Measurements from ENCODE around the gene OVCH2. TPM values are rescaled to one million over a fixed set of nuclear protein-coding genes. Genes with fewer than 3 reads are reported as not detected.
A peak's percentile ranks its signal among the peaks of the same experiment; 100 is the strongest.

Gene OVCH2
- total and polyA plus RNA-seq, 10 of the 15 experiments (the other 5 are each of a cell fraction or from before 2014, with no cell fraction given), result not detected

DNA sequence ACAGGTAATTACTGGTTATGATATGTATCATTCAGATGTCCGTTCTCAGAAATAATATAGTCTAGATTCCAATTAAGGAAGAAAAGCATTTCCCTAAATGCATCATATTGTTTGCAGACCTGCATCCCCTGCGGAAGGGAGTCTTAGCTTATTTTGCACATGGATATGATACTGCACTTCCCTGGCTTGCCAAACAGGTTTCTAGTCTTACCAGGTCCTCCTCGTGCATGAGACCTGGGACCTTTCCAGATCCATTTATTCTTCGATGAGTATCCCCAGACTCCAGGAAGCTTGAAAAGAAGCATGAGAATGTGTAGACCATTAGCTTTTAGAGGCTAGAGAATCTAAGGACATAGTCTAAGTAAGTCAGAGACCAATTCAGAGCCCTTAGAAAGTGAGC, 63.5 kb downstream of the OVCH2 start:
- Histone ChIP-seq H3K27me3 (replicated peaks in 1 of 2; ENCODE audit: control insufficient read depth in 2 of 2, insufficient read depth in 2 of 2, low read length in 1 of 2) (no peaks in the 10 kb centered on the region), H3K27ac (ENCODE audit: control insufficient read depth, insufficient read depth) (no peak overlapping the region), H4K20me1 (ENCODE audit: control insufficient read depth, insufficient read depth) (no peaks in the 10 kb centered on the region), H2AFZ (ENCODE audit: control insufficient read depth, low read depth, low read length) (no peak overlapping the region), H3K4me3 (no peak overlapping the region), H3K4me2 (ENCODE audit: control insufficient read depth, insufficient read depth) (no peak overlapping the region), H3K9me3 (replicated peaks; ENCODE audit: control insufficient read depth, insufficient read depth, low read length) (no peaks in the 10 kb centered on the region), H3K4me1 (ENCODE audit: control insufficient read depth, insufficient read depth, low read length) (peaks cover 3% of the 10 kb centered on the region; the same call in 1 of the 2 replicates), H3K36me3 (ENCODE audit: control insufficient read depth in 2 of 2, insufficient read depth in 2 of 2, low read length in 1 of 2) (peaks cover 7 to 15% of the 10 kb centered on the region in 2 experiments), H3K79me2 (ENCODE audit: control insufficient read depth, insufficient read depth, low read length) (no peaks in the 10 kb centered on the region), H3K9ac (ENCODE audit: control insufficient read depth, insufficient read depth, low read length) (no peak overlapping the region)
- ATAC-seq, result no peak
- no peak for TF ChIP-seq CTCF (IDR thresholded peaks at IDR 0.05 in 2 of 3, conservative IDR thresholded peaks at IDR 0.05 in 1 of 3; ENCODE audit: control insufficient read depth in 2 of 3, extremely low read depth in 1 of 3, insufficient read depth in 1 of 3, low read depth in 3 of 3, low read length in 3 of 3)
- TF ChIP-seq SUPT20H (IDR thresholded peaks at IDR 0.05; ENCODE audit: borderline replicate concordance, control insufficient read depth, low read depth, low read length), result no peak
- no peak for TF ChIP-seq MXI1 (IDR thresholded peaks at IDR 0.05; ENCODE audit: low read depth, low read length)
- no peak for TF ChIP-seq RUNX3 (IDR thresholded peaks at IDR 0.05; ENCODE audit: low read length)
- ChIA-PET POLR2A (no interaction called here), RAD21 (ENCODE audit: unreplicated experiment) (interaction anchor here (0.8 to 1.3 kb wide), 3 partner anchors 10 to 201 kb away, joined by 3 to 5 read pairs (median 3); no protein-coding TSS in a partner anchor), CTCF (interaction anchor here (1.2 to 1.6 kb wide), 6 partner anchors 11 to 130 kb away, joined by 3 to 7 read pairs (median 4); no protein-coding TSS in a partner anchor), SMC1A (ENCODE audit: uncharacterized antibody, unreplicated experiment) (interaction anchor here (0.6 to 1.7 kb wide), 8 partner anchors 11 to 413 kb away, joined by 3 to 5 read pairs (median 4); no protein-coding TSS in a partner anchor)
- WGBS (ENCODE audit: insufficient coverage, insufficient replicate concordance, low lambda C conversion rate, missing lambda C conversion rate), result 65% methylated on average over 4 of the region's 4 CpGs
- BruUV-seq (replicated peaks), result no TSS peak
- no peak for DNase-seq (ENCODE audit: low read depth, low spot score)
- FAIRE-seq, result no peak
- intact Hi-C loops (cut with micrococcal nuclease; ENCODE audit: unreplicated experiment) (no loop called here), in situ Hi-C loops (cut with MboI) (no loop called here)

DNA sequence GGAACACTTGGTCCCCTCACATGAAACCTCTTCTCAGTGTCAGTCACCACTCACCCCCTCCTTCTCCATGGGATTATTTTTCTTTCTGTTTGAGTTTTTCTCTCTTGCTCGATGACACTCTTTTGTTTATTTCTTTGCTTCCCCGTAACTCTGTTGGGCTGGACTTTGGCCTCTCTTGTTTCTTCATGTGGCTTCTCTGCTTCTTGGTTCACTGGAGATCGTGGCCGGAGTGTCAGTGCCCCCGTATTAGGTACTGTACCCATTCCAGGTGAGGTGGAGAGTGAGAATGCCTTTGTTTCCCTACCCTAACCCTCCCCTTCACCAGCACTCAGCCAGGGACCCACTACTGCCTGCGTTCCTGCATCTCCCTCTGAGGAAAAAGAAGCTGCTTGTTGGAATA, 65.5 kb downstream of the OVCH2 start:
- ChIA-PET RAD21 (ENCODE audit: unreplicated experiment) (no interaction called here), SMC1A (ENCODE audit: uncharacterized antibody, unreplicated experiment) (no interaction called here), POLR2A (interaction anchor here (0.7 kb wide), 1 partner anchor 9 kb away, joined by 3 read pairs; no protein-coding TSS in a partner anchor), CTCF (no interaction called here)
- H3K79me2 ChIP-seq (ENCODE audit: control insufficient read depth, insufficient read depth, low read length), result no peaks in the 10 kb centered on the region
- no peak overlapping the region for H3K4me3 ChIP-seq
- H3K27me3 ChIP-seq (replicated peaks in 1 of 2; ENCODE audit: control insufficient read depth in 2 of 2, insufficient read depth in 2 of 2, low read length in 1 of 2), result no peaks in the 10 kb centered on the region
- H3K9ac ChIP-seq (ENCODE audit: control insufficient read depth, insufficient read depth, low read length), result no peak overlapping the region
- 92% methylated on average over 6 of the region's 6 CpGs for WGBS (ENCODE audit: insufficient coverage, insufficient replicate concordance, low lambda C conversion rate, missing lambda C conversion rate)
- ATAC-seq, result no peak; the same call in 2 of the 3 replicates
- BruUV-seq (replicated peaks), result no TSS peak
- H3K36me3 ChIP-seq (ENCODE audit: control insufficient read depth in 2 of 2, insufficient read depth in 2 of 2, low read length in 1 of 2), result peaks cover 9 to 16% of the 10 kb centered on the region in 2 experiments
- H4K20me1 ChIP-seq (ENCODE audit: control insufficient read depth, insufficient read depth), result no peaks in the 10 kb centered on the region
- no peak overlapping the region for H2AFZ ChIP-seq (ENCODE audit: control insufficient read depth, low read depth, low read length)
- H3K4me2 ChIP-seq (ENCODE audit: control insufficient read depth, insufficient read depth), result no peak overlapping the region
- peaks cover 3% of the 10 kb centered on the region; the same call in 1 of the 2 replicates for H3K4me1 ChIP-seq (ENCODE audit: control insufficient read depth, insufficient read depth, low read length)
- in situ Hi-C loops (cut with MboI), result no loop called here
- no peak for DNase-seq (ENCODE audit: low read depth, low spot score)
- FAIRE-seq, result no peak
- intact Hi-C loops (cut with micrococcal nuclease; ENCODE audit: unreplicated experiment), result no loop called here
- no peaks in the 10 kb centered on the region for H3K9me3 ChIP-seq (replicated peaks; ENCODE audit: control insufficient read depth, insufficient read depth, low read length)
- H3K27ac ChIP-seq (ENCODE audit: control insufficient read depth, insufficient read depth), result no peak overlapping the region
- no peak for TF ChIP-seq CTCF (IDR thresholded peaks at IDR 0.05 in 2 of 3, conservative IDR thresholded peaks at IDR 0.05 in 1 of 3; ENCODE audit: control insufficient read depth in 2 of 3, extremely low read depth in 1 of 3, insufficient read depth in 1 of 3, low read depth in 3 of 3, low read length in 3 of 3)
- TF ChIP-seq KAT2A (conservative IDR thresholded peaks at IDR 0.05; ENCODE audit: control insufficient read depth, low read depth, low read length), result no peak
- TF ChIP-seq IKZF2 (IDR thresholded peaks at IDR 0.05), result peak in 1 of 2 experiments; percentile 19; a peak in 1 of 4 replicates
- TF ChIP-seq CBFB (IDR thresholded peaks at IDR 0.05; ENCODE audit: low read depth), result no peak
- TF ChIP-seq HCFC1 (IDR thresholded peaks at IDR 0.05; ENCODE audit: low read length), result no peak
- TF ChIP-seq, protein P1, sequence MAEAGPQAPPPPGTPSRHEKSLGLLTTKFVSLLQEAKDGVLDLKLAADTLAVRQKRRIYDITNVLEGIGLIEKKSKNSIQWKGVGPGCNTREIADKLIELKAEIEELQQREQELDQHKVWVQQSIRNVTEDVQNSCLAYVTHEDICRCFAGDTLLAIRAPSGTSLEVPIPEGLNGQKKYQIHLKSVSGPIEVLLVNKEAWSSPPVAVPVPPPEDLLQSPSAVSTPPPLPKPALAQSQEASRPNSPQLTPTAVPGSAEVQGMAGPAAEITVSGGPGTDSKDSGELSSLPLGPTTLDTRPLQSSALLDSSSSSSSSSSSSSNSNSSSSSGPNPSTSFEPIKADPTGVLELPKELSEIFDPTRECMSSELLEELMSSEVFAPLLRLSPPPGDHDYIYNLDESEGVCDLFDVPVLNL (IDR thresholded peaks at IDR 0.05; ENCODE audit: low read depth, low read length), result no peak
- TF ChIP-seq EP300 (IDR thresholded peaks at IDR 0.05; ENCODE audit: borderline replicate concordance in 1 of 2, control insufficient read depth in 1 of 2, low read depth in 2 of 2, low read length in 2 of 2), result no peak
- TF ChIP-seq POLR2AphosphoS5 (IDR thresholded peaks at IDR 0.05; ENCODE audit: low read length), result no peak
